C1 segment of cervical spinal cord (tissue), 14 donors: ENCODE measurements around the gene ERP44.

Source experiments
- DNase-seq, 14 donors: peaks; one replicate each; lab custom pipeline; 2025; lab: John Stamatoyannopoulos, UW

ERP44 gene

GRCh38 chr9:99948482-99948881 is 150.3 kb downstream of the ERP44 start:
- DNase-seq, result no peak

DNA sequence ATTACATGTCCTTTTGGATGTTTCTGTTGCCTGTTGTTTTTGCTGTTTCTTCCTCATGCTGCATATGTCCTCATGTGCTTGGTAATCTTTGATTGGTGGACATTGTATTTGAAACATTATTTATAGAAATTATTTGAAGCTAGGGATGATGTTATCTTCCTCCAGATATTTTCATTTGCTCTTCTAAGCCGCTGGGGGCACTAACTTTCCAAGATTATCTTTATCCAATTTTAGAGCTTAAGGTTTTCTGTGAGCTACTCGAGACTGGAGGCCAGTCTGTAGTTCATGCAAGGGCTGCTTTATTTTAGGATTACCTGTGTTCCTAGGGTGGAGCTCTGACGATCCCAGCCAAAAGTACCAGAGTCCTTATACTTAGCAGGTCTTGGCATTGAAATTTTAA is 151.4 kb downstream of the ERP44 start:
- no peak for DNase-seq

- no peak for DNase-seq
Measured at GRCh38 chr9:99936947-99937587, 161.7 kb downstream of the ERP44 start.

GRCh38 chr9:99931155-99931840 is 167.5 kb downstream of the ERP44 start:
- no peak for DNase-seq

DNA sequence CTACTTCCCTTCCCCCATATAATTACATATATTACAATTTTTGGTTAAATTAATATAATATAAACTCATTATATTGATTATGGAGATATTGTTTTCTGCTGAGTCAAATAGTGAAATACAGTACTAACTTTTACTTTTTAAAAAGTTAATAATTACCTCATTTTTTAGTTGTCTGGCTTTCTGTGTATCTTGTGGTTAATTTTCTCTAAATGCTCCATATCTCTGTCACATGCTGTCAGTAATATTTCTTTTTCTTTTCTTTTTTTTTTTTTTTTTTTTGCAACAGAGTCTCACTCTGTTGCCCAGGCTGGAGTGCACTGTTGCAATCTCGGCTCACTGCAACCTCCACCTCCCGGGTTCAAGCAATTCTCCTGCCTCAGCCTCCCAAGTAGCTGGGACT is 169.1 kb downstream of the ERP44 start:
- DNase-seq, result no peak
